GM18502 (cell line): ENCODE results near the gene DOCK2.
"Not testable (repeated sequence)": the region's sequence is repeated elsewhere in the genome, so short reads cannot be mapped to it uniquely, and the experiment has no call there.

ENCODE experiments used
- ATAC-seq: cut with Tn5 transposase; IDR thresholded peaks from one replicate; pipeline ENCODE4 v1.9.1; 2021; ENCODE audit warnings: mild to moderate bottlenecking; ENCODE audit not compliant: unreplicated experiment, poor library complexity

Gene DOCK2

DNA sequence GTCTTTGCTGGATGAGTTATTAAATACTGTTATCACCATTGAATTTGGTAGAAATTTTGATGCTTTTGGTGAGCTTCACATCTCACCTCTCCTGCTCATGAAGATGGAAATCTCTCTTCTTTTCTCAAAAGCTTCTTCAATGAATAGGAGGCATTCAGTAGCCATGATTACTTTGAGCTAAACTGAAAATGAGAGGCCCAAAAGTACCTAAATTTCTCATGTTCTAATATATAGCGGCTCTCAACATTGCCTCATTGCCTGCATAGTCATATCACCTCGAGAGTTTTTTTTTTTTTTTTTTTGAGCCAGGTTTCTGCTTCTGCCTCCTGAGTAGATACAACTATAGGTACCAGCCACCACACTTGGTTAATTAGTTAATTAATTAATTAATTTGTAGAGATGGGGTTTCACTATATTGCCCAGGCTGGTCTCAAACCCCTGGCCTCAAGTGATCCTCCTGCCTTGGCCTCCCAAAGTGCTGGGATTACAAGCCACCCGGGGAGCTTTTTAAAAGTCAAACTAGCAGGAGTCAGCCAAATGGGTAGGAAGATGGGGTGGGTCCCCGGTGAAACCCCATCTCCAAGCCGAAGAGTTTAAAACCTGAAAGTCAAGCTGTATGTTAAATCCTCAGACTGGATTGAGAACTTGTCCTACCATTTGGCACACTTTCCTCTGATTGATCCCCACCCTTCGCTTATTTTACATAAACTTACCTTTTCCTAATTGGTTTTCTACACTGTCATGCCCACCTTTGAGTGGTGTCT, 169.0 kb downstream of the DOCK2 start:
- peak; percentile 65 for ATAC-seq

DNA sequence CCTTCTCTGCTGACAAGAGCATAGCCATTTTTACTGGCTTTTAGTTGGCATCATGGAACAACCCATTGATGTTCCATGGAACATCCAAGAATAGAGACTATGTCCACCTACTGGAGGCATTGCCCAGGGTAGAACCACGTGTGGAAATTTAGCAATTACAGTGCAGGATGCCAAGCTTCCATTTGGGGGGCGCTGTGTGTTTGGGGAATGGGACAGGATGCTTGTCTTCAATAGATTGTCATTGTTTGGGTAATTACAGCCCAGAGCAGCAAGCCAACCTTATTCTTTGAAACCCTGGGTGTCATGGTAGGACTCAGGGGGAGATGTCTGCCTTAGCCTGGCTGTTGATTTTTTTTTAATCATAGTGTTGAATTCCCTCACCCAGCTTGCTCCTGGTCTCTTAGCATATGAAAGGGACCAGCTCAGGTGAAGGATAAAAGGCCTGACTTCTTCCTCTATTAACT, 171.1 kb downstream of the DOCK2 start:
- ATAC-seq, result no peak

DNA sequence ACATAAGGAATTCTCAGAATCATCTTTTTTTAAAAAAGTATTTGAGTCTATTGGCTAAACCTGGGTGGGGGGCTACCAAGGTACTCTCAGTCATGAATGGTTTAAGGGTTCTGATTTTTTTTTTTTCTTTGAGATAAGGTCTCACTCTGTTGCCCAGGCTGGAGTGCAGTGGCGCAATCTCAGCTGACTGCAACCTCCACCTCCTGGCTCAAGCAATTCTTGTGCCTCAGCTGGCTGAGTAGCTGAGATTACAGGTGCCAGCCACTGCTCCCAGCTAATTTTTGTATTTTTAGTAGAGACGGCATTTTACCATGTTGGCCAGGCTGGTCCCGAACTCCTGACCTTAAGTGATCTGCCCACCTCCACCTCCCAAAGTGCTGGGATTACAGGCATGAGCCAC, 171.8 kb downstream of the DOCK2 start:
- not testable (repeated sequence) for ATAC-seq

DNA sequence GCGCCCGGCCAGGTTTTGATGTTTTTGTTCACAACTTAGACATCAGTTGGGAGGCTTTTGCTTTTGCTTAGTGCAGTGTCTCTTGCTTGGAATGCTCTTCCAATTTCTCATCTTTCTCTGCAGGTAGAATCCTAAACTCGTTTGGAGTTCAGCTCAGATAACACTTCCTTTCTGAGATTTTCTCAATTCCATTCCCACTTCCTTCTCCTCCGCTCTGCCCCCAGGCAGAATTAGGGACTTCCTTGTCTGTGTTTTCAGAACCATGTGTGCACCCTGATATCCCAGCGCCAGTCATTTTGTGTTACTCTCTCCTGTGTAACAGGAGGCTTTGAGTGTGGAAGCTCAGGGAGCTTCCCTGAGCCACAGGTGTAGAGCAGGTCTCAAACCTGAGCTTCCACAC, 172.2 kb downstream of the DOCK2 start:
- ATAC-seq, result no peak

DNA sequence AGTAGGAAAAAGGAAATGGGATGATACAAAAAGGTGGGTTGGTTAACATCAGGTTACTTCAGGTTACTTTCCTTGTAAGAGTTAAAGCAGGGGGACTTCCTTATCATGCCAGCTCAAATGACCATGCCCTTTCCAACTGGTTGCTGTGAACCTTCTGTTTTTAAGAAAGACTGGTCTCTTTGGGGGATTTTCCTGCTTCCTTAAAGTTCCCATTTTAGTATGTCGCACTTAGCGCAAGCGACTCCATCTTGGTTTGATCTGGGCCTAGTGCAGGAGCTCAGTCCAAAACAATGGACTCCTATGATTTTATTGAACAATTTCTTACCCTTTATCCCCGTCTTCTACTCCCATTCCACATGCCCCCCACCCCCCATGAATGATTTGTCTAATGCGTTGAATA, 173.4 kb downstream of the DOCK2 start:
- no peak for ATAC-seq

DNA sequence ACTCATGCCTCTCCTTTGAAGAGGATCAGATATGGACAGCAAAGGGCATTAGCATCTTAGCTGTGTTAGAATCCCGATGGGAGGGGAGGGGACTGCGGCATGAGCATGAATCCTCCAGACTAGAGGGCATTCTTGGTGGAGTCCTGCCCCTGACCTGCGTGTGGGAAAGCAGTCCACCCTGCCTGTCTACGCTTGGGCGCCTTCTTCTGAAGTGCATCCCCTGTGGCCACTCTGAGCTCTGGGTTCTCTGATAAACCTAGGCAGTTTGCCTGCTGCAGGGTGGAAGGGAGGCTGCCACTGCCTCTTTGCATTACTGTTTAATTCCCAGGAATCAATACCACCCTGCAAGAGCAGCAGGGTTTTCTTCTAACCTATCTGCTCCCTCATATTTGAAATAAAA, 173.9 kb downstream of the DOCK2 start:
- no peak for ATAC-seq

DNA sequence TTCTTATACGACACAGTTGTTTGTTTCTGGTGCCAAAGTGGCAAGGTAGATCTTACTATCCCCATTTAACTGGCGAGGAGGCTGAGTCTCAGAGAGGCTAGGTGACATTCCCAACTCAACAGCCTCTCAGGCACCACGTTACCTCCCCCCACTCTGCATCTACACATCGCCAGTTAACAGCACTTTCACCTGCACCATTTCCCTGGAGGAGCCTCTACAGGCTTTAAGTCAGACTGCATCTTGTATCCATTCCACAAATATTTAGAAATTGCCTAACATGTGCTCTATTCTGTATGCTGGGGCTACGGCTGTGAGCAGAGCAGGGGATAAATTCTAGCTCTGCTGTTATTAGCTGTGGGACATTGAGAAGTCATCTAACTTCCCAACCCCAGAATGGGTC, 174.6 kb downstream of the DOCK2 start:
- no peak for ATAC-seq

DNA sequence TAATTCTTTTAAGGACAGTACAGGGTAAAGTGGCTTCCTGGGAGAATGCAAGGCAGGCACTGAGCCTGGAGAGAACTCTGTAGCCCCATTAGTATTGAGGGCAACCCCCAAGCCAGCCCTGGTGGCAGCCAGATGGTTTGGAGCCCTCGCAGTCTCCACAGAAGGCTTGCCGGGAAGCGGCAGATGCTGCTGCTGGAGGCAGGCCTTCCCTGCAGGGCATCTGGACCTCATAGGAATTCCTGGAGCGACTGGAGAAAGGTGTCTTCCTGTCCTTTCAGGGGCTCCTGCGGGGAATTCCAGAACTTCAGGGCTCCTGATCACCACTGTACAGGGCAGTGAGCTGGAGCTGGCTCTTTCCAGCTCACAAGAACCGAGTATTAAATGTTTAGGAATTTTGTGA, 175.7 kb downstream of the DOCK2 start:
- no peak for ATAC-seq

DNA sequence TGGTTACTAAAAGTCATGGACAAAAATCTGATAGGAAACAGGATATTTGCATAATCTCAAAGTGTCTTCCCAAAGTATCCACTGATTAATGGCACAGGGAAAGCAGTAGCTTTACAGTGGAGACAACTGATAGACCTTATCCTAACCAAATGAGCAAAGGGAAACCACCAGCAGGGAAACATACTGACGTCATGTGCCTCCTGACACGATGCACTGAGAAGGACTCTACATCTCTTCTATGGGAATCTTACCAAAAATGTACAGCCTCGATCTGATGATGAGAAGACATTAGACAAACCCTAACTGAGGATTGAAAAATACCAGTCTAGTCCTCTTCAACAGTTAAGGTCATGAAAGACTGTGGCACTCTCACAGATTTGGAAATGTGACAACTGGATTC, 177.0 kb downstream of the DOCK2 start:
- ATAC-seq, result no peak

DNA sequence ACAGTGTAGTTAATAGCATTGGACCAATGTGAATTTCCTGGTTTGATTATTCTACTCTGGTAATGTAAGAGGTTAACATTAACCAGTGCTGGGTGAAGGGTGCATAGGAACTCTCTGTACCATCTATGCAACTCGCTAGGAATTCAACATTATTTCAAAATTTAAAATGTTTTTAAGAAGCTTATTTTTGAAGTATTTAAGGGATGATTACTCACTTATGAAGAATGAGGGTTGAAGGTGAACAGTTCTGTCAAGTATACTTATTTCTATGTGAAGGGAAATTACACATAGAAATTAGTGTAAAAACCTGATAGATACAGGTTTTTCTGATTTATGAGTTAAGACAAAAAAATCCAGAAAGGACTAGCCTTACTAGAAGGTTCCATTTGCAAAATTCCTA, 177.4 kb downstream of the DOCK2 start:
- no peak for ATAC-seq

DNA sequence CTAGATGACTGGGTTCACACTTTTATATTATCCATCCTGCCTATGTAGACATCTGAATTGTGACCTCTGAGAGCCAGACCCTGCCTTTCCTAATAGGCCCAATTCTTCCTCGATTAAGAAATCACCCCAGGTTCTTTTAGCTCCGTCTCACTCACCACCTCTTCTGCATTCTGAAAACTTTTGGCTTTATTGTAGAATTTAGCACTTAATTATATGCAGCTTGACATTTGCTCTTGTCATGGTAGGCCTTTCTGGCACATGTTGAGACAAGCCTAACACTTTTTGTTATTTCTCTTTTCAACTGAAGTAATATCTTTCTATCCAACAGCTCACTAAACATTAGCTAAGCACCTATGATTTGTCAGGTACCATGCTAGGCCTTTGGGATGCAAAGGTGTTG, 180.0 kb downstream of the DOCK2 start:
- no peak for ATAC-seq

DNA sequence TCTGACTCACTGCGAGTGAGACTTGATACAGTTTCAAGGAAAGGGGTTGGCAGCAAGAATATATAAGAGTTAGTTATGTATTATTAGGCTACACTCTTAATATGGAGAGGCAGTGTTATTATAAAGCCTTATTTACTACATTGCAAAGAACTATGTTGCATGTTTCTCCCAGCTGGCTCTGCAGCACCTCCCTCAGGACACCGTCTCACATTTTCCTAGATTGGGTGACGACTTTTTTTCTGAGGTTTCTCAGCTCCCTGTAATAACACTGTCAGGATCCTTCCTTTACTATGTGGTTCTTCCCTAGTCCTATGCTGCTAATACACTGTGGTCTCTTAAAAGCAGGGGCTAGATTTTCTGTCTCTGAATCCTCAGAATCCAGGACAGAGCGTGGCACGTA, 189.5 kb downstream of the DOCK2 start:
- no peak for ATAC-seq

DNA sequence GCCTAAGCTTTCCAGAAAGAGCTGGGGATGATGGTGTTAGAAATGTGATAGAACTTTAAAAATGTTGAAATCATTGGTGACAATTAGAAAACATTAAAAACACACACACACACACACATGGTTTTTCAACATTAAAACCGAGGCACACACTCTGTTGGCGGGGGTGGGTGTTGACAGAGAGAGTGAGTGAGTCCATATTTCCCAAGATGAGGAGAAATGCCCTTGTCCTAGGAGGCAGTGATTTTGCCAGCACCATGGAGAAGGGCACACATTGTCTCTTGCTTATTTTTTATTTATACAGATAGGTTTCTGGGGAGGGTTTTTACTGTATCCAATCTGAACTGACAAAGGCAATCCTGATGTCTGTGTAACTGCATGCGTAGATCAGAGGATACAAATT, 190.7 kb downstream of the DOCK2 start:
- no peak for ATAC-seq

DNA sequence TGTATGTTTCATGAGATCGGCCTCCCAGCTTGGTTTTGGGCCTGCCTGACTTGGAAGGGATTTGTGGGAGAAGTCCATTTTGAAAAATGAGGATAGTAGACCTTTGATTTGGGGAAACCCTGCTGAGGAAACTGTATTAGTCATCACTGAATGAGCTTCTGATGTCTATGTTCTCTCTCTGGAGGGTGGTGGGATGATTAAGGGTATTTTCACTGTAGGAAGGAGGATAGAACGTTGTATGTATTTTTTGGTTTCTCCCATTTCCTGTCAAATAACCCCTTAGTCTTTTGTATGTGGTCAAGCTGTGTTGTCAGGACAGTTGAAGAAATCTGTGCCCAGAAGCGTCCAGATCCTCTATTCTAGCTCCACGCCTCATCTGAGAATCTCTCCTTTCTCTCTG, 191.3 kb downstream of the DOCK2 start:
- ATAC-seq, result peak; percentile 55

DNA sequence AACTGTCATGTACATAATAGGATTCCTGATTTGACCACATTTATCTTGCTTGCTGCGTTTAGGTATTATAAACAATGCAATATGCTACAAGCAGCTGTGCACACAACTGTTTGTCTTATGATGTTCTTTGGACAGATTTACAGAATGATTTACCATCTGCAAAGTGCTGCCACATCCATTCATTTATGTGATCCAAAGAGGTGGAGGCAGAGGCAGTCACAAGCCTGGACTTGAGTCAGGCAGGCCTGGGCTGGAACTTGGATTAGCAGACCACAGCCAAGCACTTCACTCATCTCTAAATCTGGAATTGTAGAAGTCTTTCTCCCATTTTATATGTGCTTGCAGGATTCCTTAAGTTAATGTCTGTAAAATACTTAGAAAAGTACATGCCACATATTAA, 194.3 kb downstream of the DOCK2 start:
- no peak for ATAC-seq

DNA sequence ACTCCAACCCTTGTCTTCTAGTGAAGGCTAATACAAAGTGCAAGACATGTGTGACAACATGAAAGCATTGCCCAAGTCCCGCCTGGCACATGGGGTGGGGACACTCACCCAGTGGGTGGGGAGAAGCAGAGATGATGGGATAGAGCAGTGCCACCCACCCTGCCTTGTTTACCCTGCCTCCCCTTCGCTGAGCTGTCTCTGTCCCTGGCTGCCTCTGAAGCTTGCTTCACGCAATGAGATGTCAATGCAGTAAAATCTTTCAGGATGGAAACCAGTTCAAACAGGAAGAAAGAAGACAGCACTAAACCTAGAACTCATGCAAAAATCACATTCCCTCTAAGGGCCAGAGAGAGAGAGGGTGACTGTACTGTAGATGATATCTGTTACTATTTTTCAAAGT, 195.2 kb downstream of the DOCK2 start:
- ATAC-seq, result no peak

DNA sequence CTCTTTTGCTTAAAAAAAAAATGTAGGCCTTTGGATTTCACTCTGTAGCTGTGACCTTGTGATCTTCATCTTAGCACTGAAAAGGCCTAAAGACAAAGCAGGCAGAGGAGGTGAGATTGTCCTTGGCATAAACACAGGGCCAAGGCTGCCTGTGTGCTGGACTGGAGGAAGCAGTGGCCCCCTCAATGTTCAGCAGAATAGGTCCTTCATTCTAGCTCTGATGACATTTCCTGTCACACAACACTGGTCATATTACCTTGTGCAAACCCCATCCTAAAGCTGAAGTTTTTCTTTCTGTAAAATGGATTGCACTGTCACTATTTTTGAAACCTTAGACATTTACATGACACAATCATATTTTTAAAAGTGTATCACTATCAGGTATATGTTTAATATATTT, 195.8 kb downstream of the DOCK2 start:
- ATAC-seq, result no peak

DNA sequence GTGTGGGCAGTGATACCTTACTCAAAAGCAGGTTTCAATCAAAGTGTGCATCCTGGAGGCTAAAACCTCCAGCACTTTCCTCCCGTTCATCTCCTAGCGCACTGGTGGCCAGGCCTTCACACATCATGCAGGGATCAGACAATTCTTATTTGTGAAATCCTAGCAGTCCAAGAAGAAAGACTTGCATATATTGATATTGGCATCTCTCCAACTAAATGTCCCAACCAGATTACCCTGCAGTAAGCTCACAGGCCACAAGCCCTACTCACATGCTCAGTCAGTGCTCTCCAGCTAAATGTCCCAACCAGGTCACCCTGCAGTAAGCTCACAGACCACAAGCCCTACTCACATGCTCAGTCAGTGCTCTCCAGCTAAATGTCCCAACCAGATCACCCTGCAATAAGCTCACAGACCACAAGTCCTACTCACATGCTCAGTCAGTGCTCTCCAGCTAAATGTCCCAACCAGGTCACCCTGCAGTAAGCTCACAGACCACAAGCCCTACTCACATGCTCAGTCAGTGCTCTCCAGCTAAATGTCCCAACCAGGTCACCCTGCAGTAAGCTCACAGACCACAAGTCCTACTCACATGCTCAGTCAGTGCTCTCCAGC, 196.7 kb downstream of the DOCK2 start:
- ATAC-seq, result not testable (repeated sequence)

DNA sequence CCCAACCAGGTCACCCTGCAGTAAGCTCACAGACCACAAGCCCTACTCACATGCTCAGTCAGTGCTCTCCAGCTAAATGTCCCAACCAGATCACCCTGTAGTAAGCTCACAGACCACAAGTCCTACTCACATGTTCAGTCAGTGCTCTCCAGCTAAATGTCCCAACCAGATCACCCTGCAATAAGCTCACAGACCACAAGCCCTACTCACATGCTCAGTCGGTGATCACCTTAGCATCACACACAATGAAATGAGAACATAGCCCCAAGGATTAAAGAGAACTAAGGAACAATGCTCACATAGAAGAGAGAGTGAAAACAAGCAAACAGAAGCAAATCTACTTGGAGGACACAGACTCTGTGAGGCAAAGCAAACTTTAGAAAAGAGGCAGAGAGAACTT, 197.5 kb downstream of the DOCK2 start:
- not testable (repeated sequence) for ATAC-seq

DNA sequence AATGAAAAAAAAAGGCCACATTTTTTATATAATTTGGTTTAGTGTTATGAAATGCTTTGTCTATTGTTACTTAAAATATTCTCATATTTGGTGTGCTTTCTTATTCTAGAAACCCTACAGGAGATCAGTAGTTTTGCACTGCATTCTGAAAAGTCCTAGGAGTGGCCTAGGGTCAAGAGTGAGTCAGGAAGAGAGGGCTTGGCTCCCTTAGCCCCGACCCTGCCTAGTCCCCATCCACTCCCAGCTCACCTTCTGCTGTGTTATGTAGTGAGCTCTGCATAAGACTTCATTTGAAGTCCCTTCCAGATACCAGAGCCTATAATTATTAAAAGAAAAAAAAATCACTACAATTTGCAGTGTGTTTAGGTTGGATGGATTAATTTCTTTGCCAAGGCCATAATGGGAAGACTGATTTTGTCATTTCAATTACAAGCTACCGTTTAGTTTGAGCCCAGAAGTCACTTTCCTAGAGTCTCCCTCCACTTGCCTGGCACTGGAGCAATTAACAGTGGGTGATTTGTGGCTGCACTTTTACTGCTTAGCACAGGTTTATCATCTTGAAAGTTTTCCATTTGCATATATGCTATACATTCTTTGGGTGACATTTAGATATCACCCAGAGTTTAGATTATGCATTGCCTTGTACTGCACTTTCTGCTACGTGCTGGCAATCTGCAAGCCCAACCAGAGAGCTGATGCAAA, 199.9 kb downstream of the DOCK2 start:
- ATAC-seq, result no peak

DNA sequence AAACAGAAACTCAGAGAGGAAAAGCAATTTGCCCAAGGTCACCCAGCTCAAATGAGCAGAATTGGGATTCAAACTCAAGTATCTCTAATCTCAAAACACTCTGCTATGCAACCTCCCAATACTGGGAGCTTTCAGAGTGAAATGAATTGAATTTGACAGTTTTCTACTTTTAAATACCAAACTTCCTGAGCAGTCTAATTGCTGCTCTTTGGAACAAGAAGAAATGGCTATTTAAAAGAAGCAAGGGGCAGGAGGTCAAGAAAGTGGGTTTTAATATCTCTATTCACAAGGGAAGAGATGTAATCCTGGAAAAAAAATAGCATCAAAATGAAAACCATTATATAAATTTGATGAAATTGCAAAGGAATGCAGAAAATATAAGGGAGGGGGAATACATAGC, 200.6 kb downstream of the DOCK2 start:
- no peak for ATAC-seq

DNA sequence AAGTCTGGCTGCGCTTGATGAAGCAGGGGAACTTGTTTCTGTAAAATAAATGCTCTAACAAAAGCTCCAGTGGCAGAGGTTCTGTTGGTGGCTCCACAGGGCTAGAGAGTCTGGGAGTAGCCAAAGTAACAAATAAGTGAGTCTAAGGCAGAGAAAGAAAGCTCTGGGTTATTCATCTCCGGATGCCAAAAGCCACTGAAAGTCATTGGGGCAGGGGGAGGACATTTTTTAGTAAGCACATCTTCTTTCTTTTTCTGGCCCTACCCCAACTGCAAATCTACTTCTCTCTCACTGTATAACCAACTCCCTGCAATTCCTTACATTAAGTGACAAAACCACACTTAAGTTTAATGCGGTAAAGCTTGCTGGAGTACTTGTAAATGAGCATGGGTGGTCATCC, 201.6 kb downstream of the DOCK2 start:
- ATAC-seq, result peak; percentile 88
